SU-DHL-6 (cell line): ENCODE measurements around the gene PRR7.

ENCODE experiments used
- CTCF ChIP-seq: fragments of 200-600 bp; sonication (generic); IDR thresholded peaks from one replicate; pipeline ENCODE4 v1.5.1; 2017; ENCODE audit warnings: antibody characterized with exemption, mild to moderate bottlenecking, low read length, moderate library complexity; ENCODE audit not compliant: insufficient read depth, poor library complexity, severe bottlenecking
- EZH2phosphoT487 ChIP-seq: fragments of 200-600 bp; sonication (generic), shearing (Covaris generic); conservative IDR thresholded peaks from 2 replicates; pipeline ENCODE4 v1.6.1; 2018; ENCODE audit warnings: mild to moderate bottlenecking, antibody characterized with exemption, low read length, moderate library complexity, mixed read lengths

DNA sequence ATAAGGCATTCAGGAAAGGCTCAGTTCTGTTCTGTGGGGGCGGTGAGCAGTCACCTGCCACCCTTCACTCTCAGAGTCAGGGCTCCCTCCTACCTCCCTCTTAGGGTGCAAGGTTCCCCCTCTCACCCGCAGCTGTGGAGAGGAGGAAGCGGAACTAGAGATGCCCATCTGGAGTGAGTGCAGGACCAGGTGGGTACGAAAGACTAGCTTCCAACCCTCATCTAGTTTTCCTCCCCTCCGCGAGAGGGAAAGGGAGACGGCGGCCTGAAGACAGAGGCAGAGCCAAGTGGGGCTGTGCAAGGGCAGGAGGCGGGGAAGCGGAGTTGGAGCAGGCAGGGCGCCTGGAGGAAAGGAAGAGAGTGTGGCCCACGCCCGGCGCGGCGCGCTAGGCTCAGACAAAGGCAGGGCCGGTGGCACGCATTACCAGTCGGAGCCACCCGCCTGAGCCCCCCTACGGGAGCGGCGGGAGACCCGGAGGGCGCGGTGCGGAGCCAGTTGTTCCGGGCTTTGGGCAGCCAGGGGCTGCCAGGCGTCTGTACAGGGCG, 7.3 kb downstream of the PRR7 start:
- TF ChIP-seq CTCF (no peak), EZH2phosphoT487 (no peak)
